Small intestine (tissue), 7 donors: ENCODE data around the gene DOCK9. TPM values are rescaled to one million over a fixed set of nuclear protein-coding genes. Genes with fewer than 3 reads are reported as not detected.
A peak's percentile ranks its signal among the peaks of the same experiment; 100 is the strongest.

Experiments used
- DNase-seq, 2 donors: peaks; one replicate each; pipeline versions ENCODE4 v3.0.0 to v3.0.0-alpha.2; 2013
- FAIRE-seq: peaks from 2 replicates; lab custom pipeline; 2012; peaks lifted over from hg19 to GRCh38; lab: Jason Lieb, UNC
- H3K27ac ChIP-seq, 3 donors: one replicate each; pipeline ENCODE4 v1.5.1; 2013; ENCODE audit warnings: low read length in 2 of 3, mild to moderate bottlenecking in 2 of 3, control low read depth in 1 of 3, inconsistent platforms in 1 of 3, low read depth in 1 of 3, moderate library complexity in 1 of 3
- H3K27me3 ChIP-seq, 3 donors: one replicate each; pipeline ENCODE4 v1.6.1; 2013; ENCODE audit warnings: low read length in 3 of 3, inconsistent platforms in 1 of 3; ENCODE audit not compliant: control insufficient read depth in 3 of 3, insufficient read depth in 3 of 3
- H3K36me3 ChIP-seq, 3 donors: one replicate each; pipeline ENCODE4 v1.6.1; 2013; ENCODE audit warnings: low read length in 3 of 3, inconsistent platforms in 1 of 3, low read depth in 1 of 3, mild to moderate bottlenecking in 1 of 3, moderate library complexity in 1 of 3; ENCODE audit not compliant: control insufficient read depth in 3 of 3, insufficient read depth in 2 of 3
- H3K4me1 ChIP-seq, 3 donors: one replicate each; pipeline ENCODE4 v1.6.1; 2013; ENCODE audit warnings: low read length in 2 of 3, inconsistent platforms in 1 of 3, low read depth in 1 of 3, mild to moderate bottlenecking in 1 of 3, moderate library complexity in 1 of 3; ENCODE audit not compliant: control insufficient read depth in 3 of 3, insufficient read depth in 2 of 3
- H3K4me3 ChIP-seq, 3 donors: one replicate each; pipeline ENCODE4 v1.5.1; 2013; ENCODE audit warnings: low read length in 3 of 3, control low read depth in 1 of 3, inconsistent platforms in 1 of 3, low read depth in 1 of 3, mild to moderate bottlenecking in 1 of 3, moderate library complexity in 1 of 3
- H3K9me3 ChIP-seq, 2 donors: one replicate each; pipeline ENCODE4 v1.6.1; 2013; ENCODE audit warnings: low read depth in 1 of 2, low read length in 1 of 2; ENCODE audit not compliant: control insufficient read depth in 2 of 2, insufficient read depth in 1 of 2
- WGBS, 3 donors: extraction: QIAGEN DNeasy Blood & Tissue Kit; methylation state at CpG; one replicate each; pipeline ENCODE4 v1.1.7; 2013; 5-methylcytosine and 5-hydroxymethylcytosine counted together
- polyA plus RNA-seq, 4 donors: library from polyadenylated mRNA; stranded (reverse) in 3 of 4; unstranded in 1 of 4; fragments of 200-250 nt in 3 of 4; fragments of 120-200 nt in 1 of 4; gene quantifications; one replicate each; pipeline versions ENCODE4 v1.2.1 to v1.2.3, GENCODE V29; 2013
- donor health status: healthy with polysubstance abuse.
- donor health status: control.
- donor health status: control.
- donor health status: Bipolar disorder and iron deficiency.
- donor health status: healthy.

DOCK9 gene
- polyA plus RNA-seq, 4 donors, result 18.6 to 84.3 (median 37.0) TPM

DNA sequence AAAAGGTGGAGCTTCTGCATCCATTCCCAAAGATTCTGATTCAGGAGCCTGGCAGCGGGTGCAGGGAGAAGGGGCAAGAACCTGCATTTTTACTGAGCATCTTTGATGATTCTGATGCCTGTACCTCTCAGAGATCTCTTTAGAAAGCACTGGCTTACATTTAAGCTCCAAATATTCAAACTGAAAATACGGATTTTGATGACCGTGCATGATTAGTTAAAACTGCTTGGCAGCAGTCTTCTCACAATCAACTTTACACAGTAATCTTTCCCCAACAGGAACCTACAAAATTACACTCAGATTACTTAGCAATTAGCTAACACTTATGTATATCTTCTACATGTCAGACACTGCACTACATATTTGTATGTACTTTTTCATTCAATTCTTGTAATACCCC is 108.9 kb downstream of the DOCK9 start:
- WGBS, 3 donors, result 90 to 95% (median 93%) methylated on average over 3 of the region's 3 CpGs
- DNase-seq, result no peak
- Histone ChIP-seq H3K27ac (no peak overlapping the region), H3K4me1 (no peaks in the 10 kb centered on the region), H3K27me3 (no peaks in the 10 kb centered on the region), H3K36me3 (peaks cover 5 to 52% (median 5%) of the 10 kb centered on the region in 3 donors), H3K9me3 (peaks cover 0 to 12% of the 10 kb centered on the region in 2 donors), H3K4me3 (no peak overlapping the region)
- FAIRE-seq, result no peak

DNA sequence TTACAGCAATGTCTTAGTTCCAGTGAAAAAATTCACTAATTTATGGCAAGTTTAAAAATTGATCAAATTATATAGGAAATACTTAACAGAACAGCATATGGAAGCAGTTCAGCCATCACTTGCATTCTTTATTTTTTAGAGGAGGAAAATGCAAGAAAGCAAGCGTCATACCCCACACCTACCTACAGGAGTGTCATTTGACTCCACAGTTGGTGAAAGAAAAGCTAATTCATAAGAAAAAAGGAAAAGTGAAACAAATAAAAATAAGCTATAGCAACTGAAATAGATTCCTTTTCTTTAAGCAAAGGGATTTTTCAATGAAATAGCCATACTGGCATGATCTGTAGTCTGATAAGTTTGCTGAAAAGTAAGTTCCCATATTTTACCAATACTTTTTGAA is 111.0 kb downstream of the DOCK9 start:
- Histone ChIP-seq H3K9me3 (no peaks in the 10 kb centered on the region), H3K27me3 (no peaks in the 10 kb centered on the region), H3K27ac (no peak overlapping the region), H3K4me1 (no peaks in the 10 kb centered on the region), H3K36me3 (peaks cover 5 to 45% (median 7%) of the 10 kb centered on the region in 3 donors), H3K4me3 (no peak overlapping the region)
- 94 to 98% (median 96%) methylated on average over 1 of the region's 1 CpG for WGBS, 3 donors
- no peak for DNase-seq
- no peak for FAIRE-seq

GRCh38 chr13:98860491-98860890 is 117.4 kb downstream of the DOCK9 start:
- no peaks in the 10 kb centered on the region for H3K9me3 ChIP-seq
- no peak overlapping the region for H3K4me3 ChIP-seq
- no peaks in the 10 kb centered on the region for H3K27me3 ChIP-seq
- peaks cover 4 to 42% (median 5%) of the 10 kb centered on the region in 3 donors for H3K36me3 ChIP-seq
- DNase-seq, result no peak
- peaks cover 0 to 7% (median 0%) of the 10 kb centered on the region in 3 donors for H3K4me1 ChIP-seq
- no peak overlapping the region for H3K27ac ChIP-seq
- 65 to 71% (median 67%) methylated on average over 6 of the region's 6 CpGs for WGBS, 3 donors
- FAIRE-seq, result no peak

- no peak for FAIRE-seq
- H3K36me3 ChIP-seq, result peaks cover 4 to 47% (median 11%) of the 10 kb centered on the region in 3 donors
Measured at GRCh38 chr13:98858191-98858590, 119.7 kb downstream of the DOCK9 start.

GRCh38 chr13:98856983-98857382 is 120.9 kb downstream of the DOCK9 start:
- peaks cover 4 to 38% (median 9%) of the 10 kb centered on the region in 3 donors for H3K36me3 ChIP-seq
- no peaks in the 10 kb centered on the region for H3K27me3 ChIP-seq
- H3K27ac ChIP-seq, result no peak overlapping the region
- no peaks in the 10 kb centered on the region for H3K9me3 ChIP-seq
- FAIRE-seq (no peak), DNase-seq (peak in 1 of 2 donors; percentile 92)
- peaks cover 0 to 7% (median 0%) of the 10 kb centered on the region in 3 donors for H3K4me1 ChIP-seq
- WGBS, 3 donors, result 14 to 53% (median 28%) methylated on average over 5 of the region's 5 CpGs
- H3K4me3 ChIP-seq, result no peak overlapping the region

More at GRCh38 chr13:98858191-98858590, 119.7 kb downstream of the DOCK9 start:
- 83 to 94% (median 92%) methylated on average over 4 of the region's 4 CpGs for WGBS, 3 donors
- Histone ChIP-seq H3K27me3 (no peaks in the 10 kb centered on the region), H3K9me3 (no peaks in the 10 kb centered on the region), H3K27ac (no peak overlapping the region), H3K4me3 (no peak overlapping the region), H3K4me1 (peaks cover 0 to 7% (median 0%) of the 10 kb centered on the region in 3 donors)
- DNase-seq, result no peak

DNA sequence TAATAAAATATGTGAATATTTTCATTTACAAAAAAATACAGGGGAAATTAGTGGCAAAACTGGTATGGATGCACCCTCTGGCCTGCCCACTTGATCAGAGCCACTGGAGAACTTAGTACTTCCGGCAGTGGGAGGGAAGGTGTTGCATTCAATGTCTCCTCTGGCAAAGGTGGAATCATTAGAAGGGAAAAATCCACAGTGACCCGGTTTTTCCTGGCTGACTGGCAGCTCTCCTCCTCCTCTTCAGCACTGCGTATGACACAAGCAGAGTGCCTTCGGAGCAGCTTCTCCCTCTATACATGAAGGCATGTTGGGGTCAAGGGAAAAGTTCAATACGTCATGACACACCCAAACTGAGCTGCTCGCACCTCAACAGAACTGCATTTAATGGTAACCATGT is 123.4 kb downstream of the DOCK9 start:
- H3K36me3 ChIP-seq, result peaks cover 0 to 32% (median 7%) of the 10 kb centered on the region in 3 donors
- FAIRE-seq (no peak), DNase-seq (no peak)
- no peaks in the 10 kb centered on the region for H3K9me3 ChIP-seq
- H3K27me3 ChIP-seq, result no peaks in the 10 kb centered on the region
- H3K4me1 ChIP-seq, result peaks cover 0 to 7% (median 0%) of the 10 kb centered on the region in 3 donors
- no peak overlapping the region for H3K4me3 ChIP-seq
- WGBS, 3 donors, result 88 to 97% (median 93%) methylated on average over 6 of the region's 6 CpGs
- no peak overlapping the region for H3K27ac ChIP-seq

DNA sequence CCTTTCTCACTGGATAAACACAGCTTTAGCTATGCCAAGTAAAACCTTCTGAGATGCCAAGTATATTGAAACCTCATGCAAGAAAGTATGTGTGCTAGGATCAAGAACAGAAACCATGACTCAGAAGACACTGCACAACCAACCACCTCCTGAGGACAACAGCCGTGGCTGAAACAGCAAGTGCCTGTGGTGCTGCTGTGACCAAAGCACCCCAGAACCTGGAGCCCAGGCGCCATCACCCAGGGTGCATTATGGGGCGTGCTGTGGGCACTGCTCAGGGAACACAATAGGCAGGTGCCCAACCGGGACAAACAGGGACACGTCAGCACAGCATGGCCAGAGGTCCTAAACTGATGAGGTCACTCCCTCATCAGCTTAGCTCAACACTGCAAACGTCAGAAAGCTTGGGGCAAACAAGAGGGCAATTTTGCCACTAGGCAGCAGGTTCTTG is 124.1 kb downstream of the DOCK9 start:
- H3K4me3 ChIP-seq, result no peak overlapping the region
- no peak for DNase-seq

GRCh38 chr13:98851276-98851675 is 126.6 kb downstream of the DOCK9 start:
- FAIRE-seq, result no peak
- H3K27ac ChIP-seq, result no peak overlapping the region
- DNase-seq, result no peak
- no peak overlapping the region for H3K4me3 ChIP-seq
- peaks cover 0 to 38% (median 7%) of the 10 kb centered on the region in 3 donors for H3K36me3 ChIP-seq
- H3K9me3 ChIP-seq, result no peaks in the 10 kb centered on the region
- no peaks in the 10 kb centered on the region for H3K27me3 ChIP-seq
- WGBS, 3 donors, result 95 to 98% (median 96%) methylated on average over 6 of the region's 6 CpGs
- H3K4me1 ChIP-seq, result peaks cover 0 to 3% (median 0%) of the 10 kb centered on the region in 3 donors

More for the DNA sequence above, 124.1 kb downstream of the DOCK9 start:
- Histone ChIP-seq H3K27ac (no peak overlapping the region), H3K27me3 (no peaks in the 10 kb centered on the region), H3K9me3 (no peaks in the 10 kb centered on the region), H3K4me1 (peaks cover 0 to 7% (median 0%) of the 10 kb centered on the region in 3 donors), H3K36me3 (peaks cover 0 to 32% (median 7%) of the 10 kb centered on the region in 3 donors)
- 73 to 80% (median 80%) methylated on average over 6 of the region's 6 CpGs for WGBS, 3 donors
- no peak for FAIRE-seq

DNA sequence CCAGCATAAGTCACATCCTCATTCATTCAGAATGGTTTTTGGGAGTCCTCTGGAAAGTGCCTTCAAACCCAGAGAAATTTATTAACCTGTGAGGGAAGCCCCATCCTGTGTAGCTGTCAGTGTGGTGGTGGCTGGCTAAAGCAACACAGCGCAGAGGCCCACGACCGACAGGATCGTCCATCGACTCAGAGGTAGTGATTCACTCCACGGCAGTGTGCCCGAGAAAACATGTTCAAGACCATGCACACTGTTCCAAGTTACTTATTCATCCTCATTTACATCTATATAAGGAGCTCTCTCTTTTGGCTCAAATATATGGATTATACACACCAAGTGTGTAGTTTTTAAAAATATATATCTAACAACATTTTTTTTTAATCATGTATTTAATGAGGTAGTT is 129.1 kb downstream of the DOCK9 start:
- Histone ChIP-seq H3K9me3 (no peaks in the 10 kb centered on the region), H3K36me3 (peaks cover 0 to 37% (median 6%) of the 10 kb centered on the region in 3 donors), H3K4me3 (no peak overlapping the region), H3K4me1 (no peaks in the 10 kb centered on the region), H3K27me3 (no peaks in the 10 kb centered on the region), H3K27ac (no peak overlapping the region)
- 88 to 99% (median 93%) methylated on average over 7 of the region's 7 CpGs for WGBS, 3 donors
- DNase-seq, result no peak
- FAIRE-seq, result no peak
